PC-9 (cell line): ENCODE results near the gene CFAP91.

ENCODE experiments used
- CTCF ChIP-seq: fragments of 200-600 bp; sonication (generic); conservative IDR thresholded peaks from 2 replicates; pipeline ENCODE4 v1.6.1; 2017; ENCODE audit warnings: mixed run types, antibody characterized with exemption, mild to moderate bottlenecking, moderate library complexity
- EZH2 ChIP-seq: fragments of 200-600 bp; sonication (generic); IDR thresholded peaks from 2 replicates; pipeline ENCODE4 v1.8.0; 2017; ENCODE audit warnings: antibody characterized with exemption, low read depth

GRCh38 chr3:119715105-119715504, 12.3 kb downstream of the CFAP91 start:
- TF ChIP-seq CTCF, result no peak
- no peak for TF ChIP-seq EZH2
